ENCODE results near the gene TBCA.
"Not testable (repeated sequence)": the region's sequence is repeated elsewhere in the genome, so short reads cannot be mapped to it uniquely, and the experiment has no call there.

TBCA gene

GRCh38 chr5:77772729-77773128 is 3.4 kb downstream of the TBCA start:
- DNase-seq (ENCODE audit: low read depth in 2 of 2) = no peak

- no peak for DNase-seq (ENCODE audit: low read depth in 2 of 2)
Observed at GRCh38 chr5:77771452-77771851, 4.7 kb downstream of the TBCA start.

- DNase-seq (ENCODE audit: low read depth in 2 of 2) = no peak
Observed at GRCh38 chr5:77770293-77771005, 5.7 kb downstream of the TBCA start.

GRCh38 chr5:77768978-77769377 is 7.2 kb downstream of the TBCA start:
- no peak for DNase-seq (ENCODE audit: low read depth in 2 of 2)

- no peak for DNase-seq (ENCODE audit: low read depth in 2 of 2)
Observed at GRCh38 chr5:77767301-77767700, 8.8 kb downstream of the TBCA start.

- no peak for DNase-seq (ENCODE audit: low read depth in 2 of 2)
Observed at GRCh38 chr5:77761606-77762005, 14.5 kb downstream of the TBCA start.

- DNase-seq (ENCODE audit: low read depth in 2 of 2) = no peak
Observed at GRCh38 chr5:77758141-77758938, 17.8 kb downstream of the TBCA start.

GRCh38 chr5:77751328-77752023 is 24.7 kb downstream of the TBCA start:
- DNase-seq (ENCODE audit: low read depth in 2 of 2) = no peak

- not testable (repeated sequence) for DNase-seq (ENCODE audit: low read depth in 2 of 2)
Observed at GRCh38 chr5:77750928-77751327, 25.2 kb downstream of the TBCA start.

GRCh38 chr5:77748160-77748559 is 28.0 kb downstream of the TBCA start:
- no peak for DNase-seq (ENCODE audit: low read depth in 2 of 2)

- no peak for DNase-seq (ENCODE audit: low read depth in 2 of 2)
Observed at GRCh38 chr5:77744116-77744515, 32.0 kb downstream of the TBCA start.

- DNase-seq (ENCODE audit: low read depth in 2 of 2) = no peak
Observed at GRCh38 chr5:77743181-77743580, 33.0 kb downstream of the TBCA start.

GRCh38 chr5:77741608-77742007 is 34.5 kb downstream of the TBCA start:
- DNase-seq (ENCODE audit: low read depth in 2 of 2) = no peak

- DNase-seq (ENCODE audit: low read depth in 2 of 2) = no peak
Observed at GRCh38 chr5:77734885-77735284, 41.3 kb downstream of the TBCA start.

- no peak for DNase-seq (ENCODE audit: low read depth in 2 of 2)
Observed at GRCh38 chr5:77733130-77733529, 43.0 kb downstream of the TBCA start.

- DNase-seq (ENCODE audit: low read depth in 2 of 2) = no peak
Observed at GRCh38 chr5:77727190-77727589, 48.9 kb downstream of the TBCA start.

GRCh38 chr5:77725616-77726015 is 50.5 kb downstream of the TBCA start:
- DNase-seq (ENCODE audit: low read depth in 2 of 2) = no peak

- DNase-seq (ENCODE audit: low read depth in 2 of 2) = no peak
Observed at GRCh38 chr5:77724934-77725333, 51.2 kb downstream of the TBCA start.

- DNase-seq (ENCODE audit: low read depth in 2 of 2) = no peak
Observed at GRCh38 chr5:77719666-77720363, 56.3 kb downstream of the TBCA start.

GRCh38 chr5:77718934-77719610 is 57.1 kb downstream of the TBCA start:
- no peak for DNase-seq (ENCODE audit: low read depth in 2 of 2)

GRCh38 chr5:77709993-77710685 is 66.0 kb downstream of the TBCA start:
- no peak for DNase-seq (ENCODE audit: low read depth in 2 of 2)
